ENCODE data around the gene PTPRN2. TPM values are rescaled to one million over a fixed set of nuclear protein-coding genes. Genes with fewer than 3 reads are reported as not detected.

Gene PTPRN2
- total RNA-seq, 1 donor from 2014 or later, result 7.8 TPM

Other genes starting within 250 kb of the PTPRN2 start
- gene NCAPG2, start 117.0 kb upstream of the PTPRN2 start, total RNA-seq, result 6.3 TPM
- gene ESYT2, start 241.7 kb upstream of the PTPRN2 start, total RNA-seq, result 83.9 TPM